GM15510 (cell line): Measurements from ENCODE around the gene AP4E1.

Experiments
- POLR2A ChIP-seq: IDR thresholded peaks from 3 replicates; pipeline ENCODE4 v1.6.1; 2011; ENCODE audit warnings: borderline replicate concordance; ENCODE audit not compliant: insufficient read length; ENCODE audit errors: extremely low read depth

The AP4E1 gene

GRCh38 chr15:50881121-50882048, 27.1 kb upstream of the AP4E1 start:
- TF ChIP-seq POLR2A: no peak

DNA sequence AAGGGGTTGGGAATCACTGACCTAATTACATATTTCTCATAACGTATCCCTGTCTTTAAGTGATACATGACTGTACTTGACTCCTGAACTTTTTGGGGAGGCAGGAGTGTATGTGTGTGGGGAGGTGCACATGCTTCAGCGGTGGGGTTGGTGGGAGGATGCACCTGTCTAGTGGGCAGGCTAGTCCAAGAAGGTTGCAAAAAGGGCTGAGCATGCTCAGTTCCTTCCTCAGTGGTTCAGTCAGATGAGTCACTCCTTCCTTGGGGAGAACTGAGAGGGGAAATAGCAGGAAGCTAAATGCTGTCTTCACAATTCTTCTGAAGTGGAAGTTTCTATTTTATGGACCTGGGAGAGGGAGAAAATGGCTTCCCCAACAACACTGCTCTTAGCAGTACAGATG, 24.6 kb upstream of the AP4E1 start:
- TF ChIP-seq POLR2A: no peak

- TF ChIP-seq POLR2A: no peak
Measured at GRCh38 chr15:50884540-50884939, 23.9 kb upstream of the AP4E1 start.

DNA sequence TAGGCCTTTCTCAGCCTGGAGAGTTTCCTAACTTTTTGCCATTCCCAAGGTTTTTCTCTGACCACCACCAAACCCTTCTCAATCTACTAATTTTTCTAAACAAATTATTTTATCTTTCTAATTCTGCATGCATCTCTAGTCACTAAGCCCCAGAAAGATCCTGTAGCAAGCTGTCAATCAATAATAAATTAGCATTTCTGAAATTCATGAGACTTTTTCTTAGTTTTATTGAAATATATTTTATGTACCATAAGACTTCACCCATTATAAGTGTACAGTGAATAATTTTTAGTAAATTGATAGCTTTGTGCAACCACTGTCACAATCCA, 22.4 kb upstream of the AP4E1 start:
- no peak for TF ChIP-seq POLR2A

GRCh38 chr15:50886611-50887345, 21.7 kb upstream of the AP4E1 start:
- TF ChIP-seq POLR2A: no peak

DNA sequence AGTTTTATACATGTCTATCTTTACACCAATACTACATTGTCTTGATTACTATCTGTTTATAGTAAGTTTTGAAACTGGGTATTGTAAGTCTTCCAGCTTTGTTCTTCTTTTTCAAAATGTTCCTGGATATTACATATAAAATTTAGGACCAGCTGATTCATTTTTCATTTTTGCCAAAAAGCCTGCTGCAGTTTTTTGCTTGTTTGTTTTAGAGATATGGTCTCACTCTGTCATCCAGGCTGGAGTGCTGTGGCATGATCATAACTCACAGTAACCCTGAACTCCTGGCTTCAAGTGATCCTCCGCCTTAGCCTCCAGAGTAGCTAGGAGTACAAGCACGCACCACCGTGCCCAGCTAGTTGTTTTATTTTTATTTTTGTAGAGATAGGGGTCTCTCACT, 20.4 kb upstream of the AP4E1 start:
- TF ChIP-seq POLR2A: no peak

- TF ChIP-seq POLR2A: no peak
Measured at GRCh38 chr15:50889589-50889988, 18.9 kb upstream of the AP4E1 start.

GRCh38 chr15:50890751-50891150, 17.7 kb upstream of the AP4E1 start:
- no peak for TF ChIP-seq POLR2A

DNA sequence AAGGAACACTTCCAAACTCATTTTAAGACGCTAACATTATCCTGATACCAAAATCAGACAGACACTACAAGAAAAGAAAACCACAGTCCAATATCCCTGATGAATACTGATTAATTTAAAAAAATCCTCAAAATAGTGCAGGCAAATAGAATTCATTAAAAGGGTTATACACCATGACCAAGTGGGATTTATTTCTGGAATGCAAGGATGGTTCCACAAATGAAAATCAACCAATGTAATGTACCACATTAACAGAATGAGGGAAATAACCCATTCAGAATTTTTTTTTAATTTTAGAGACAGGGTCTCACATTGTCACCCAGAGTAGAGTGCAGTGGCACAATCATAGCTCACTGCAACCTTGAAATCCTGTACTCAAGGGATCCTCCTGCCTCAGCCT, 17.3 kb upstream of the AP4E1 start:
- no peak for TF ChIP-seq POLR2A

GRCh38 chr15:50893976-50894375, 14.5 kb upstream of the AP4E1 start:
- TF ChIP-seq POLR2A: no peak

GRCh38 chr15:50904211-50904610, 4.3 kb upstream of the AP4E1 start:
- TF ChIP-seq POLR2A: no peak

GRCh38 chr15:50905055-50905454, 3.4 kb upstream of the AP4E1 start:
- TF ChIP-seq POLR2A: no peak

DNA sequence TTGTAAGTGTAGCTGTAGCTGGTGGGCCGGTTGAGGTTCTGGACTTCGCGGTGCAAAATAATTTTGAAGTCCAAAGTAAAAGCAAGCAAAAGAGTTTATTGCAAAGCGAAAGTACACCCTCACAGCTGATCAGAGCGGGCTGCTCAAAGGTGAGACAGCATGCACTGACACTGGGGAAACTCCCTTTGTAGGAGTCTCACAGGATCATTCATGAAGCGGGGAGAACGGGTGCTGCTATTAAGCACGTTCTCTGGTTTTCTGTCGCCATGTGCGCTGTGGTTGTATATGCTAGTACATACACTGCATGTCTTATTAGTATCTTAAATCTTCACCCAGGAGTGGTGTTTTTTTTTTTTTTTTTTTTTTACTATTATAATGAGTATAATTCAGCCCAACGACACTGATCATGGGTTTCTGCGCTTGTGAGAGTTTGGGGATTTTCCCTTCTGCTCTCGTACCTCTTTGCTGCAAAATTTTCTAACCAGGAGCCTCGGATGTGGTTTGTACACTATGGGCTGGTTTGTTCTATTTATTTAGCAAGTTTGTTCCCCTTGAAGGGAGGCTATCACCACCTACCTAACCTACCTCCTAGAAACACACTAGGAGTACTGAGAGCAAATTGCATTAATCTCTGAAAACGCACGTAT, 1.4 kb upstream of the AP4E1 start:
- no peak for TF ChIP-seq POLR2A

GRCh38 chr15:50907601-50908208, 778 bp upstream of the AP4E1 start:
- TF ChIP-seq POLR2A: no peak

DNA sequence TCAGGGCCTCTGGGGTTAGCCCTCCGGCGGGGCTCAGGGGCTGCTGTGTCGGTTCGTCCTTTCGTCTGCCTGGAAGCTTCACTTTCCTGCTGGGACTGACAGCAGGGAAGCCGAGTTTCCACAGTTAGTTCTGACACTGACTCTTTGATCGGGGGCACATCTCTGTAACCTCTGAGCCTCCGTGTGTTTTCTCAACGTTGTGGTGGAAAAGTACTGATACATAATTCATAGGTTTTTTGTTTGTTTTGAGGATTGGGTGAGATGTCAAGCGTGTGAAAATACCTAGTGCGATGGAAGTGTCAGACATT, 481 bp downstream of the AP4E1 start:
- no peak for TF ChIP-seq POLR2A
